Measurements from ENCODE around the gene TAF15. TPM values are rescaled to one million over a fixed set of nuclear protein-coding genes. Genes with fewer than 3 reads are reported as not detected.

TAF15 gene
- total and polyA plus RNA-seq, 2 of the 4 experiments (the other 2 are of a cell fraction) = 46.8 to 98.0 TPM

- H3K27me3 ChIP-seq (ENCODE audit: control insufficient read depth, insufficient read depth, low read length) = no peaks in the 10 kb centered on the region
- no peaks in the 10 kb centered on the region for H3K9me1 ChIP-seq (ENCODE audit: insufficient read depth, low read length)
- no peak overlapping the region for H2BK15ac ChIP-seq (ENCODE audit: low read depth, low read length)
- POLR2A ChIA-PET (ENCODE audit: unreplicated experiment) = no interaction called here
- no peak overlapping the region for H3K4me3 ChIP-seq (ENCODE audit: insufficient read depth, low read depth, low read length)
- H2AFZ ChIP-seq (replicated peaks; ENCODE audit: low read length, poor library complexity) = no peak overlapping the region
- ATAC-seq (ENCODE audit: low read depth) (peak; percentile 68), DNase-seq (peak; percentile 27)
- H3K9ac ChIP-seq (ENCODE audit: low read depth, low read length) = no peak overlapping the region
- in situ Hi-C loops (cut with MboI; ENCODE audit: low sequenced_read_pairs) (no loop called here), intact Hi-C loops (cut with micrococcal nuclease) (no loop called here), dilution Hi-C loops (cut with HindIII; ENCODE audit: low sequenced_read_pairs, unreplicated experiment) (no loop called here)
- no peak overlapping the region for H4K91ac ChIP-seq (ENCODE audit: insufficient read depth, low read depth, low read length)
- no peaks in the 10 kb centered on the region for H3K4me1 ChIP-seq (ENCODE audit: control insufficient read depth, insufficient read depth, low read length)
- no peak overlapping the region for H3K14ac ChIP-seq (replicated peaks; ENCODE audit: low read depth, low read length)
- H4K20me1 ChIP-seq (ENCODE audit: insufficient read depth, low read length) = peaks cover 4% of the 10 kb centered on the region; the same call in 1 of the 2 replicates
- H3K9me3 ChIP-seq (ENCODE audit: control insufficient read depth, insufficient read depth, low read length) = no peaks in the 10 kb centered on the region
- H2BK5ac ChIP-seq (ENCODE audit: low read depth, low read length, poor library complexity, severe bottlenecking) = no peak overlapping the region
- peaks cover 5 to 11% of the 10 kb centered on the region in 2 experiments; a peak in 2 of 4 replicates for H3K79me1 ChIP-seq (ENCODE audit: low read depth in 1 of 2, low read length in 2 of 2)
- TF ChIP-seq CTCF (conservative IDR thresholded peaks at IDR 0.05; ENCODE audit: low read depth, low read length) (no peak), POLR2A (IDR thresholded peaks at IDR 0.05; ENCODE audit: low read depth, low read length) (no peak), NFE2L2 (IDR thresholded peaks at IDR 0.05; ENCODE audit: low read depth, low read length) (no peak), BHLHE40 (IDR thresholded peaks at IDR 0.05; ENCODE audit: low read depth, low read length) (no peak), ELK1 (IDR thresholded peaks at IDR 0.05; ENCODE audit: borderline replicate concordance, low read depth, low read length) (no peak), MXI1 (IDR thresholded peaks at IDR 0.05; ENCODE audit: borderline replicate concordance, low read depth, low read length) (no peak), CEBPB (IDR thresholded peaks at IDR 0.05; ENCODE audit: low read depth, low read length) (no peak)
- CTCF ChIA-PET = interaction anchor here (0.7 kb wide), 1 partner anchor 31 kb away, joined by 4 read pairs; no protein-coding TSS in a partner anchor
- no peak overlapping the region for H2AK5ac ChIP-seq (ENCODE audit: low read depth, low read length)
- H2AK9ac ChIP-seq (replicated peaks; ENCODE audit: low read depth, low read length, poor library complexity) = no peak overlapping the region
- no peak overlapping the region for H2BK20ac ChIP-seq (ENCODE audit: low read depth, low read length)
- no TSS peak for BruUV-seq (replicated peaks)
- H3K36me3 ChIP-seq (ENCODE audit: control insufficient read depth, insufficient read depth, low read length) = peaks cover 65% of the 10 kb centered on the region
- H4K5ac ChIP-seq (ENCODE audit: low read depth, low read length) = no peak overlapping the region
- no peak overlapping the region for H4K8ac ChIP-seq (ENCODE audit: low read depth in 2 of 2, low read length in 2 of 2)
- H3K18ac ChIP-seq (ENCODE audit: low read depth, low read length) = no peak overlapping the region
- no peak overlapping the region for H3K27ac ChIP-seq (ENCODE audit: insufficient read depth, low read length)
- WGBS, 2 experiments (ENCODE audit: extremely low coverage in 2 of 2, insufficient read length in 1 of 2) = no CpG with 5 or more reads among the region's 4 CpGs
- no peak overlapping the region for H2BK120ac ChIP-seq (ENCODE audit: low read depth, low read length)
- H3K56ac ChIP-seq (ENCODE audit: extremely low read depth, insufficient read depth, low read length) = no peak overlapping the region
- H3K23ac ChIP-seq (ENCODE audit: low read depth, low read length) = no peak overlapping the region
- H3K4me2 ChIP-seq (ENCODE audit: low read depth, low read length) = no peak overlapping the region
- no peak overlapping the region for H3K4ac ChIP-seq (ENCODE audit: low read depth, low read length)
Measured at GRCh38 chr17:35841505-35841904, 32.2 kb downstream of the TAF15 start.

Measured in IMR-90 (cell line).